K562 (cell line): ENCODE results near the gene WDR70. TPM values are rescaled to one million over a fixed set of nuclear protein-coding genes. Genes with fewer than 3 reads are reported as not detected.

Experiments used
- ATAC-seq: fragments of 200-7000 bp; cut with Tn5 transposase; 3 replicates; pipeline ENCODE4 v1.9.1; 2020; ENCODE audit warnings: moderate library complexity
- BruUV-seq: library from RNA; stranded (reverse); fragments of 400-500 nt; replicated peaks from 2 replicates; lab custom pipeline; 2021; lab: Mats Ljungman, UMichigan
- CTCF ChIA-PET: fragments of 300-600 bp; formaldehyde crosslinking; extraction: SDS; loops from one replicate; lab custom pipeline; 2021; ENCODE audit warnings: low intra/inter-chr PET ratio; lab: Yijun Ruan, JAX
- POLR2A ChIA-PET: fragments of 300-600, 350-650 bp; sonication (Branson Sonifier 250); formaldehyde crosslinking; extraction: SDS; loops from one replicate; lab custom pipeline; 2021; ENCODE audit warnings: antibody characterized with exemption, inconsistent platforms; lab: Yijun Ruan, JAX
- DNase-seq, 4 experiments: peaks; one replicate each; pipeline versions ENCODE4 v3.0.0 to v3.0.0-alpha.2; 2011 to 2018; ENCODE audit warnings: low spot score in 3 of 4, mixed read lengths in 3 of 4; ENCODE audit errors: extremely low read depth in 1 of 4
- FAIRE-seq: peaks from 2 replicates; lab custom pipeline; 2011; peaks lifted over from hg19 to GRCh38; lab: Jason Lieb, UNC
- H2AFZ ChIP-seq: 2 replicates; pipeline ENCODE4 v1.6.0; 2011; ENCODE audit warnings: low read depth, low read length, control low read depth, inconsistent platforms
- H3K27ac ChIP-seq: fragments of 200-600 bp; 3 replicates; pipeline ENCODE4 v1.8.0; 2011; ENCODE audit warnings: low read depth, mild to moderate bottlenecking, control low read depth, inconsistent platforms, low read length, moderate library complexity, mixed read lengths; ENCODE audit errors: extremely low read depth
- H3K27me3 ChIP-seq, 2 experiments: fragments of 300-600 bp in 1 of 2; 2 replicates in 1 of 2; 3 replicates in 1 of 2; pipeline versions ENCODE4 v1.6.0 to v1.8.0; 2011; ENCODE audit warnings: inconsistent platforms in 2 of 2, low read length in 2 of 2, mild to moderate bottlenecking in 1 of 2, mixed read lengths in 1 of 2, moderate library complexity in 1 of 2; ENCODE audit not compliant: control insufficient read depth in 2 of 2, insufficient read depth in 2 of 2
- H3K36me3 ChIP-seq: fragments of 300-600 bp; 3 replicates; pipeline ENCODE4 v1.8.0; 2011; ENCODE audit warnings: mild to moderate bottlenecking, low read length, inconsistent platforms; ENCODE audit not compliant: control insufficient read depth, insufficient read depth
- H3K4me1 ChIP-seq, 2 experiments: fragments of 200-600 bp in 1 of 2; replicated peaks in 1 of 2; 2 replicates in 1 of 2; 3 replicates in 1 of 2; pipeline versions ENCODE4 v1.5.1 to v1.8.0; 2011; ENCODE audit warnings: inconsistent platforms in 2 of 2, low read length in 2 of 2, mild to moderate bottlenecking in 1 of 2, mixed read lengths in 1 of 2, moderate library complexity in 1 of 2; ENCODE audit not compliant: control insufficient read depth in 2 of 2, insufficient read depth in 2 of 2
- H3K4me2 ChIP-seq: 2 replicates; pipeline ENCODE4 v1.6.1; 2011; ENCODE audit warnings: low read length, control low read depth, inconsistent platforms, mixed read lengths; ENCODE audit not compliant: insufficient read depth
- H3K4me3 ChIP-seq: fragments of 200-600 bp; sonication (generic), shearing (Covaris generic); 2 replicates; pipeline ENCODE4 v1.5.1; 2016; ENCODE audit warnings: control low read depth, inconsistent platforms
- H3K79me2 ChIP-seq: fragments of 200-600 bp; 3 replicates; pipeline ENCODE4 v1.8.0; 2011; ENCODE audit warnings: low read length, inconsistent platforms; ENCODE audit not compliant: control insufficient read depth, insufficient read depth
- H3K9ac ChIP-seq, 2 experiments: 2 replicates each; pipeline versions ENCODE4 v1.6.0 to v1.6.1; 2011; ENCODE audit warnings: low read depth in 2 of 2, low read length in 2 of 2, control low read depth in 1 of 2, inconsistent platforms in 1 of 2, mild to moderate bottlenecking in 1 of 2, mixed read lengths in 1 of 2; ENCODE audit not compliant: insufficient read depth in 1 of 2
- H3K9me1 ChIP-seq: one replicate; pipeline ENCODE4 v1.6.0; 2011; ENCODE audit warnings: inconsistent platforms, mild to moderate bottlenecking, low read length, moderate library complexity; ENCODE audit not compliant: control insufficient read depth, insufficient read depth
- H3K9me3 ChIP-seq: replicated peaks from 2 replicates; pipeline ENCODE4 v1.5.1; 2011; ENCODE audit warnings: low read depth, low read length, inconsistent platforms; ENCODE audit not compliant: control insufficient read depth, insufficient read depth
- H4K20me1 ChIP-seq: replicated peaks from 2 replicates; pipeline ENCODE4 v1.6.1; 2011; ENCODE audit warnings: low read length, inconsistent platforms, mixed read lengths; ENCODE audit not compliant: control insufficient read depth, insufficient read depth
- KLF13 ChIP-seq: fragments of 450-650 bp; IDR thresholded peaks from 2 replicates; pipeline ENCODE4 v1.6.1; 2016; ENCODE audit warnings: missing genetic modification characterization, low read depth, mild to moderate bottlenecking, missing compliant biosample characterization, moderate library complexity, borderline replicate concordance
- RAD21 ChIP-seq, 2 experiments: fragments of 250-450 bp in 1 of 2; fragments of 450-650 bp in 1 of 2; sonication (Bioruptor Pico) in 1 of 2; formaldehyde crosslinking in 1 of 2; IDR thresholded peaks in 1 of 2; conservative IDR thresholded peaks in 1 of 2; 2 replicates each; pipeline versions ENCODE4 v1.4.0 to v1.8.0; 2020 to 2022; ENCODE audit warnings: mild to moderate bottlenecking in 2 of 2, moderate library complexity in 1 of 2
- THAP12 ChIP-seq: fragments of 250-450 bp; sonication (Bioruptor Pico); IDR thresholded peaks from 2 replicates; pipeline ENCODE4 v1.9.0; 2021; ENCODE audit warnings: mild to moderate bottlenecking, inconsistent platforms
- ZSCAN32 ChIP-seq: fragments of 450-650 bp; formaldehyde crosslinking; IDR thresholded peaks from 2 replicates; pipeline ENCODE4 v1.4.0; 2020; ENCODE audit warnings: mild to moderate bottlenecking, moderate library complexity
- WGBS: fragments of 100-300 bp; shearing (Covaris generic); methylation state at CpG from one replicate; pipeline ENCODE4 v1.1.6; 2016; ENCODE audit warnings: low coverage, mixed read lengths; ENCODE audit not compliant: insufficient coverage; ENCODE audit errors: missing lambda C conversion rate; 5-methylcytosine and 5-hydroxymethylcytosine counted together
- in situ Hi-C: fragments of 300-500 bp; cut with MboI; formaldehyde crosslinking; loops from 4 replicates; pipeline ENCODE4 v1.15.0; 2018; ENCODE audit warnings: inconsistent platforms, mixed read lengths
- intact Hi-C: fragments of 100-400 bp; cut with micrococcal nuclease; formaldehyde crosslinking; loops from 2 replicates; pipeline ENCODE4 v1.14.2; 2022
- polyA plus RNA-seq, 8 experiments: library from polyadenylated mRNA; depleted of rRNA in 4 of 8; stranded (reverse) in 5 of 8; unstranded in 3 of 8; fragments of >200 nt; fragmentation: Nextera tagmentation in 2 of 8; fragmentation: Illumina TruSeq in 1 of 8; extraction: Ambion mirVana in 2 of 8; extraction: Trizol in 1 of 8; gene quantifications; 2 replicates each; pipeline versions ENCODE4 v1.2.1 to v1.2.3, GENCODE V29; 2011 to 2014; ENCODE audit warnings: inconsistent platforms in 1 of 8, missing spikeins in 1 of 8
- total RNA-seq, 7 experiments: library from RNA; depleted of rRNA in 6 of 7; stranded (reverse); fragments of >200 nt in 6 of 7; fragmentation: Illumina TruSeq in 2 of 7; extraction: Trizol in 2 of 7; gene quantifications; 2 replicates each; pipeline versions ENCODE4 v1.2.1 to v1.2.3, GENCODE V29; 2011 to 2021; ENCODE audit warnings: low replicate concordance in 1 of 7
- TF ChIP-seq, protein P1 (sequence below): sonication (generic); formaldehyde crosslinking; IDR thresholded peaks from 2 replicates; pipeline ENCODE4 v1.8.0; 2022; ENCODE audit warnings: mild to moderate bottlenecking, missing genetic modification reagents
- TF ChIP-seq, protein P2 (sequence below): sonication (generic); formaldehyde crosslinking; IDR thresholded peaks from 2 replicates; pipeline ENCODE4 v1.9.0; 2022; ENCODE audit warnings: mild to moderate bottlenecking, missing genetic modification reagents
- TF ChIP-seq, protein P3 (sequence below): fragments of 450-650 bp; IDR thresholded peaks from 2 replicates; pipeline ENCODE4 v1.6.1; 2016; ENCODE audit warnings: mild to moderate bottlenecking
- TF ChIP-seq, protein P4 (sequence below): IDR thresholded peaks from 2 replicates; pipeline ENCODE4 v1.6.1; 2011; ENCODE audit warnings: borderline replicate concordance, low read depth, mild to moderate bottlenecking, moderate library complexity, low read length; ENCODE audit not compliant: insufficient read depth, poor library complexity, severe bottlenecking

Gene WDR70
- total and polyA plus RNA-seq, 9 of the 15 experiments (the other 6 are each of a cell fraction or from before 2014, with no cell fraction given), result 16.8 to 46.6 (median 38.8) TPM

DNA sequence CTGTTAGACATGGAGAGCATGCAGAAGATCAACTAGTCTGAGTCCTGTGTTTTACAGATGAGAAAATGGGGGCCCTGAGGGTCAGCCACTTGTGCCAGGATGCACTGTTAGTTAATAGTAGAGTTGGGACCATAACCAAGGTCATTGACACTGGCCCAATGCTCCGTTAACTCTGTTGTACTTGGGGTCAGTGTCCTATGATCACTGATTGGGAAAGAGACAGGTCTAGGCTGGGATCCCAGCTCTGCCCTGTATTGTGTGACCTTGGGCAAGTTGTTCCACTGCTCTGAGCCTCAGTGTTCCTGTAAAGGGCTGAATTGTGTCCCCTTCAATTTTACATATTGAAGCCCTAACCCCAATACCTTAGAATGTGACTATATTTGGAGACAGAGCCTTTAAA lies 390.7 kb downstream of the WDR70 start:
- no peaks in the 10 kb centered on the region for H3K79me2 ChIP-seq
- no peak for FAIRE-seq
- in situ Hi-C loops, result no loop called here
- TF ChIP-seq, protein P1, sequence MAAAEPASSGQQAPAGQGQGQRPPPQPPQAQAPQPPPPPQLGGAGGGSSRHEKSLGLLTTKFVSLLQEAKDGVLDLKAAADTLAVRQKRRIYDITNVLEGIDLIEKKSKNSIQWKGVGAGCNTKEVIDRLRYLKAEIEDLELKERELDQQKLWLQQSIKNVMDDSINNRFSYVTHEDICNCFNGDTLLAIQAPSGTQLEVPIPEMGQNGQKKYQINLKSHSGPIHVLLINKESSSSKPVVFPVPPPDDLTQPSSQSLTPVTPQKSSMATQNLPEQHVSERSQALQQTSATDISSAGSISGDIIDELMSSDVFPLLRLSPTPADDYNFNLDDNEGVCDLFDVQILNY (CRISPR knock-in tag), result no peak
- TF ChIP-seq KLF13 (tag), result no peak
- TF ChIP-seq, protein P2, sequence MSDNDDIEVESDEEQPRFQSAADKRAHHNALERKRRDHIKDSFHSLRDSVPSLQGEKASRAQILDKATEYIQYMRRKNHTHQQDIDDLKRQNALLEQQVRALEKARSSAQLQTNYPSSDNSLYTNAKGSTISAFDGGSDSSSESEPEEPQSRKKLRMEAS, result no peak
- TF ChIP-seq, protein P3, sequence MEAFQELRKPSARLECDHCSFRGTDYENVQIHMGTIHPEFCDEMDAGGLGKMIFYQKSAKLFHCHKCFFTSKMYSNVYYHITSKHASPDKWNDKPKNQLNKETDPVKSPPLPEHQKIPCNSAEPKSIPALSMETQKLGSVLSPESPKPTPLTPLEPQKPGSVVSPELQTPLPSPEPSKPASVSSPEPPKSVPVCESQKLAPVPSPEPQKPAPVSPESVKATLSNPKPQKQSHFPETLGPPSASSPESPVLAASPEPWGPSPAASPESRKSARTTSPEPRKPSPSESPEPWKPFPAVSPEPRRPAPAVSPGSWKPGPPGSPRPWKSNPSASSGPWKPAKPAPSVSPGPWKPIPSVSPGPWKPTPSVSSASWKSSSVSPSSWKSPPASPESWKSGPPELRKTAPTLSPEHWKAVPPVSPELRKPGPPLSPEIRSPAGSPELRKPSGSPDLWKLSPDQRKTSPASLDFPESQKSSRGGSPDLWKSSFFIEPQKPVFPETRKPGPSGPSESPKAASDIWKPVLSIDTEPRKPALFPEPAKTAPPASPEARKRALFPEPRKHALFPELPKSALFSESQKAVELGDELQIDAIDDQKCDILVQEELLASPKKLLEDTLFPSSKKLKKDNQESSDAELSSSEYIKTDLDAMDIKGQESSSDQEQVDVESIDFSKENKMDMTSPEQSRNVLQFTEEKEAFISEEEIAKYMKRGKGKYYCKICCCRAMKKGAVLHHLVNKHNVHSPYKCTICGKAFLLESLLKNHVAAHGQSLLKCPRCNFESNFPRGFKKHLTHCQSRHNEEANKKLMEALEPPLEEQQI, result no peak
- no peak for TF ChIP-seq THAP12
- TF ChIP-seq RAD21 (CRISPR knock-in tag; conservative IDR thresholded peaks at IDR 0.05 in 1 of 2, IDR thresholded peaks at IDR 0.05 in 1 of 2), result no peak
- no peak for TF ChIP-seq ZSCAN32 (CRISPR knock-in tag)
- TF ChIP-seq, protein P4, sequence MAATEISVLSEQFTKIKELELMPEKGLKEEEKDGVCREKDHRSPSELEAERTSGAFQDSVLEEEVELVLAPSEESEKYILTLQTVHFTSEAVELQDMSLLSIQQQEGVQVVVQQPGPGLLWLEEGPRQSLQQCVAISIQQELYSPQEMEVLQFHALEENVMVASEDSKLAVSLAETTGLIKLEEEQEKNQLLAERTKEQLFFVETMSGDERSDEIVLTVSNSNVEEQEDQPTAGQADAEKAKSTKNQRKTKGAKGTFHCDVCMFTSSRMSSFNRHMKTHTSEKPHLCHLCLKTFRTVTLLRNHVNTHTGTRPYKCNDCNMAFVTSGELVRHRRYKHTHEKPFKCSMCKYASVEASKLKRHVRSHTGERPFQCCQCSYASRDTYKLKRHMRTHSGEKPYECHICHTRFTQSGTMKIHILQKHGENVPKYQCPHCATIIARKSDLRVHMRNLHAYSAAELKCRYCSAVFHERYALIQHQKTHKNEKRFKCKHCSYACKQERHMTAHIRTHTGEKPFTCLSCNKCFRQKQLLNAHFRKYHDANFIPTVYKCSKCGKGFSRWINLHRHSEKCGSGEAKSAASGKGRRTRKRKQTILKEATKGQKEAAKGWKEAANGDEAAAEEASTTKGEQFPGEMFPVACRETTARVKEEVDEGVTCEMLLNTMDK, result no peak

More for the DNA sequence above, 390.7 kb downstream of the WDR70 start:
- DNase-seq (no peak), ATAC-seq (no peak)
- no peaks in the 10 kb centered on the region for H3K36me3 ChIP-seq
- 0 out of 2 replicates have a peak, but pooled peaks cover 1% of the 10 kb centered on the region for H3K9me3 ChIP-seq
- no peak overlapping the region for H2AFZ ChIP-seq
- WGBS, result 0% methylated on average over 1 of the region's 1 CpG
- intact Hi-C loops, result no loop called here
- no TSS peak for BruUV-seq
- no peaks in the 10 kb centered on the region for H3K9me1 ChIP-seq
- H3K4me3 ChIP-seq, result no peak overlapping the region
- H4K20me1 ChIP-seq, result no peaks in the 10 kb centered on the region
- ChIA-PET CTCF (no interaction called here), POLR2A (no interaction called here)
- no peak overlapping the region for H3K9ac ChIP-seq
- H3K27me3 ChIP-seq, result no peaks in the 10 kb centered on the region; a peak in 1 of 5 replicates
- no peaks in the 10 kb centered on the region for H3K4me1 ChIP-seq
- no peak overlapping the region for H3K4me2 ChIP-seq
- H3K27ac ChIP-seq, result no peak overlapping the region
